SU-DHL-6 (cell line): ENCODE data around the gene FAAP100.

Experiments
- H2AFZ ChIP-seq: fragments of 200-600 bp; sonication (generic); 2 replicates; pipeline ENCODE4 v1.6.1; 2014; ENCODE audit warnings: low read depth, mild to moderate bottlenecking, moderate library complexity, mixed read lengths, antibody characterized with exemption, low read length; ENCODE audit not compliant: severe bottlenecking
- H3F3A ChIP-seq: fragments of 200-600 bp; shearing (Covaris generic); 2 replicates; pipeline ENCODE4 v1.6.0; 2016; ENCODE audit warnings: antibody characterized with exemption, mild to moderate bottlenecking; ENCODE audit not compliant: insufficient read depth
- H3K27ac ChIP-seq: fragments of 200-600 bp; sonication (generic); 2 replicates; pipeline ENCODE4 v1.5.1; 2016; ENCODE audit warnings: low read depth, mild to moderate bottlenecking, low read length, moderate library complexity, mixed read lengths
- H3K27me3 ChIP-seq: fragments of 200-600 bp; sonication (generic), shearing (Covaris generic); 2 replicates; pipeline ENCODE4 v1.6.0; 2014; ENCODE audit warnings: mild to moderate bottlenecking, low read length
- H3K36me3 ChIP-seq: fragments of 200-600 bp; sonication (generic); 2 replicates; pipeline ENCODE4 v1.6.1; 2014; ENCODE audit warnings: mild to moderate bottlenecking, low read length, mixed read lengths
- H3K4me2 ChIP-seq: fragments of 300-600, 200-600 bp; shearing (Covaris generic), sonication (generic); 2 replicates; pipeline ENCODE4 v1.6.0; 2014; ENCODE audit warnings: low read length, low read depth, mild to moderate bottlenecking; ENCODE audit not compliant: poor library complexity, severe bottlenecking
- H3K4me3 ChIP-seq: fragments of 200-600 bp; sonication (generic); 2 replicates; pipeline ENCODE4 v1.5.1; 2014; ENCODE audit warnings: antibody characterized with exemption, low read length, mild to moderate bottlenecking, mixed read lengths; ENCODE audit not compliant: insufficient read depth, poor library complexity, severe bottlenecking
- H3K79me2 ChIP-seq: fragments of 200-600 bp; sonication (generic); 2 replicates; pipeline ENCODE4 v1.6.1; 2014; ENCODE audit warnings: mild to moderate bottlenecking, low read length, moderate library complexity; ENCODE audit not compliant: insufficient read depth
- H3K9ac ChIP-seq: fragments of 200-600 bp; sonication (generic); 2 replicates; pipeline ENCODE4 v1.7.0; 2014; ENCODE audit warnings: mild to moderate bottlenecking, low read length
- H3K9me2 ChIP-seq: fragments of 200-600 bp; sonication (generic); replicated peaks from 2 replicates; pipeline ENCODE4 v1.6.1; 2014; ENCODE audit warnings: low read length; ENCODE audit not compliant: insufficient read depth
- H3K9me3 ChIP-seq: fragments of 200-600 bp; sonication (generic); 2 replicates; pipeline ENCODE4 v1.6.1; 2014; ENCODE audit warnings: low read length, mixed read lengths; ENCODE audit not compliant: insufficient read depth
- H4K20me1 ChIP-seq: fragments of 200-600 bp; sonication (generic); 2 replicates; pipeline ENCODE4 v1.6.1; 2014; ENCODE audit warnings: low read depth, mild to moderate bottlenecking, antibody characterized with exemption, low read length, moderate library complexity, mixed read lengths
- EZH2phosphoT487 ChIP-seq: fragments of 200-600 bp; sonication (generic), shearing (Covaris generic); conservative IDR thresholded peaks from 2 replicates; pipeline ENCODE4 v1.6.1; 2018; ENCODE audit warnings: mild to moderate bottlenecking, antibody characterized with exemption, low read length, moderate library complexity, mixed read lengths
- TF ChIP-seq, protein P1 (sequence below): fragments of 200-600 bp; sonication (generic); IDR thresholded peaks from one replicate; pipeline ENCODE4 v1.5.1; 2017; ENCODE audit warnings: antibody characterized with exemption, mild to moderate bottlenecking, low read length, moderate library complexity; ENCODE audit not compliant: insufficient read depth, poor library complexity, severe bottlenecking

FAAP100 gene

DNA sequence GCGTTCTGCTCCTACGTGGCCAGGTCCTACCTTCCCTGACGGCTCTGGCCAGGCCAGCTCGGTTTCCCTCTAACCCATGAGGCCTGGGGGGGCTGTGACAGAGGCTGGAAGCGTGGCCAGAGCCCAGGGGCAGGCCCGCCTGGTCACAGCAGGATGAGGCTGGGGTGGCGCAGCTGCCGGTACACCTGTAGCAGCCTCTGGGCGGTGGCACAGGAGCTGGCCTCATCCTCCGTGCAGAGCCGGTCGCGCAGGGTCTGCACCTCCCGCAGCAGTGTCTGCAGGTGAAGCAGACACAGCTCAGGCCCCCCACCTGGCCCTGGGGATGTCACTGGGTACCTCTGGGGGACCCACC lies 11.5 kb downstream of the FAAP100 start:
- Histone ChIP-seq H3K9me2 (no peaks in the 10 kb centered on the region), H4K20me1 (no peaks in the 10 kb centered on the region; the same call in 1 of the 2 replicates), H3K27ac (no peak overlapping the region), H3K36me3 (no peaks in the 10 kb centered on the region), H3K9ac (no peak overlapping the region), H3K79me2 (no peaks in the 10 kb centered on the region), H3K4me3 (no peak overlapping the region), H3K27me3 (no peaks in the 10 kb centered on the region), H3F3A (no peaks in the 10 kb centered on the region), H3K9me3 (no peaks in the 10 kb centered on the region), H2AFZ (no peak overlapping the region), H3K4me2 (no peak overlapping the region)
- TF ChIP-seq EZH2phosphoT487: no peak
- TF ChIP-seq, protein P1, sequence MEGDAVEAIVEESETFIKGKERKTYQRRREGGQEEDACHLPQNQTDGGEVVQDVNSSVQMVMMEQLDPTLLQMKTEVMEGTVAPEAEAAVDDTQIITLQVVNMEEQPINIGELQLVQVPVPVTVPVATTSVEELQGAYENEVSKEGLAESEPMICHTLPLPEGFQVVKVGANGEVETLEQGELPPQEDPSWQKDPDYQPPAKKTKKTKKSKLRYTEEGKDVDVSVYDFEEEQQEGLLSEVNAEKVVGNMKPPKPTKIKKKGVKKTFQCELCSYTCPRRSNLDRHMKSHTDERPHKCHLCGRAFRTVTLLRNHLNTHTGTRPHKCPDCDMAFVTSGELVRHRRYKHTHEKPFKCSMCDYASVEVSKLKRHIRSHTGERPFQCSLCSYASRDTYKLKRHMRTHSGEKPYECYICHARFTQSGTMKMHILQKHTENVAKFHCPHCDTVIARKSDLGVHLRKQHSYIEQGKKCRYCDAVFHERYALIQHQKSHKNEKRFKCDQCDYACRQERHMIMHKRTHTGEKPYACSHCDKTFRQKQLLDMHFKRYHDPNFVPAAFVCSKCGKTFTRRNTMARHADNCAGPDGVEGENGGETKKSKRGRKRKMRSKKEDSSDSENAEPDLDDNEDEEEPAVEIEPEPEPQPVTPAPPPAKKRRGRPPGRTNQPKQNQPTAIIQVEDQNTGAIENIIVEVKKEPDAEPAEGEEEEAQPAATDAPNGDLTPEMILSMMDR: no peak

DNA sequence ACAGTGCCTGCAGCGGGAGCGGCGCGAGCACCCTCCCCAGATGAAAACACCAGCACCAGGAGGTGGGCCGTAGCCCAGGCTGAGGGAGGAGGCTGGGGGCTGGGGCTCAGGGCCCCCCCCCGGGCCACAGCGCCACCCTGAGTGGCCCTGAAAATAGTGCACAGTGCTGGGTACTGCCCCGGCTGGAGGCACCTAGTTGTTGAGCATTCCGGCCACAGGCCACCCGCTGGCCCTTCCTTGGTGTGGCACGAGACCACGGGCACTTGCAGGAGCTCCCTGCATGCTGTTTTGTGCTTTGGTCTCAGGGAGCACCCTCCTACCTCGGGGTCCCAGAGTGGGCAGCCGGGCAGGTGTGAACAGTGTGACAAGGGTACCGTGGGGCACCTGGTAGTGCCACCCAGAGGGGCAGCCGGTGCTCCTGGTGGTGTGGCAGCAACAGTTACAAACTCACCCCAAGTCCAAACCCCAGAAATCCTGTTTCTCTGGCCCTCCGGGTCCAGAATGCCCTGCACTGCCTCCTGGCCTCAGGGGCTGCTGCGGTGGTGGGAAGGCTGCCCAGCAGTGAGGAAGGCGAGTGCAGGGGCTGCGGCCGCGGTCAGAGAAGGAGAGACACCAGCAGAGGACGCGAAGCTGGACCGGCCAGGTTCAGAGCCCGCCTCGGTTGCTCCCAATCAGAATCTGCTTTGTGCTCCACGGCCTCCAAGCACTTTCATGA lies 12.0 kb downstream of the FAAP100 start:
- no peak overlapping the region for H3K4me2 ChIP-seq
- H3K4me3 ChIP-seq: no peak overlapping the region
- H3K27ac ChIP-seq: no peak overlapping the region
- no peaks in the 10 kb centered on the region for H3K36me3 ChIP-seq
- no peak overlapping the region for H2AFZ ChIP-seq
- H3K27me3 ChIP-seq: no peaks in the 10 kb centered on the region
- no peak for TF ChIP-seq EZH2phosphoT487
- TF ChIP-seq, protein P1: no peak
- H3F3A ChIP-seq: no peaks in the 10 kb centered on the region
- H3K9me3 ChIP-seq: no peaks in the 10 kb centered on the region
- H3K9ac ChIP-seq: no peak overlapping the region
- no peaks in the 10 kb centered on the region for H3K9me2 ChIP-seq
- no peaks in the 10 kb centered on the region for H3K79me2 ChIP-seq
- H4K20me1 ChIP-seq: no peaks in the 10 kb centered on the region; the same call in 1 of the 2 replicates

DNA sequence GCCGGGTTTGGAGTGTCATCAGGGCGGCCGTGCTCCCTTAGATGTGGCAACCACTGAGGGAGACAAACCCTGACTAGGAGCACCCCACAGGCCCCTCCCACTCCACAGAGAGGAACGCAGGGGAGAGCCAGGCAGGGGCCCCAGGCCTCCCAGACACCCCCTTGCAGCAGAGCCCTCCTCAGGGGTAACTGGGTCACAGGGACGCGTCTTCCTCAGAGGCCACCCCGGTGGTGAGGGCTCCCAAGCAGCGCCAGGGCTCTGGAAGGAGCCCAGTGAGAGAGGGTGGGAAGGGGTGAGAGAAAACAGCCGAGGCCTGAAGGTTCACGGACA lies 12.6 kb downstream of the FAAP100 start:
- Histone ChIP-seq H3K9ac (no peak overlapping the region), H3K36me3 (no peaks in the 10 kb centered on the region)

More for the DNA sequence above, 12.6 kb downstream of the FAAP100 start:
- no peak for TF ChIP-seq EZH2phosphoT487
- TF ChIP-seq, protein P1: no peak
- no peaks in the 10 kb centered on the region for H3K9me3 ChIP-seq
- no peak overlapping the region for H2AFZ ChIP-seq
- no peaks in the 10 kb centered on the region for H3K27me3 ChIP-seq
- no peaks in the 10 kb centered on the region; the same call in 1 of the 2 replicates for H4K20me1 ChIP-seq
- no peaks in the 10 kb centered on the region for H3F3A ChIP-seq
- no peaks in the 10 kb centered on the region for H3K79me2 ChIP-seq
- no peaks in the 10 kb centered on the region for H3K9me2 ChIP-seq
- no peak overlapping the region for H3K4me3 ChIP-seq
- no peak overlapping the region for H3K27ac ChIP-seq
- H3K4me2 ChIP-seq: no peak overlapping the region
